SH-SY5Y (cell line): ENCODE data around the gene ITGB6.

Experiments used
- GATA2 ChIP-seq: IDR thresholded peaks from 2 replicates; pipeline ENCODE4 v1.6.1; 2011; ENCODE audit warnings: mild to moderate bottlenecking, low read depth, low read length
- GATA3 ChIP-seq: IDR thresholded peaks from 2 replicates; pipeline ENCODE4 v1.6.1; 2011; ENCODE audit warnings: low read depth, mild to moderate bottlenecking, low read length, moderate library complexity

The ITGB6 gene

DNA sequence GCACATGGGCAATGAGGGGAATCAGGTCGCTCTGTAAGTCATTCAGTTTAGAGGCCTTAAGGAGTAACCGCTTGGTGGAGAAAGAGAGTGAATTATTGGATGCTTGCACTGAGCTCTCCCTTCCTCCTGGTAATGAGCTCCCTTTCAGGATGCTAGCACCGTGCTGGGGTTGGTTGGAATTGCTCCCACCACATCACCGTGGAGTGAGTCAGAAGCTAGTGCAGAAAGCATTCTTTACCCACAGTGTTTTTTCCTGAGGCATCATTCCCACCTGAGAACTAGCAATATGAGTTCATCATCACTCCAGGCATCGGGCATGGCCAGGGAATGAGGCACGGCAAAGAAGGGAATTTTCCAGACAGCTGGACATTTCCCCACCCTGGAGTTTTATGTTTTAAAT lies 57.6 kb downstream of the ITGB6 start:
- TF ChIP-seq GATA2 (no peak), GATA3 (no peak)

- TF ChIP-seq GATA2 (no peak), GATA3 (no peak)
These were observed 58.2 kb downstream of the ITGB6 start for GRCh38 chr2:160141912-160142311.

DNA sequence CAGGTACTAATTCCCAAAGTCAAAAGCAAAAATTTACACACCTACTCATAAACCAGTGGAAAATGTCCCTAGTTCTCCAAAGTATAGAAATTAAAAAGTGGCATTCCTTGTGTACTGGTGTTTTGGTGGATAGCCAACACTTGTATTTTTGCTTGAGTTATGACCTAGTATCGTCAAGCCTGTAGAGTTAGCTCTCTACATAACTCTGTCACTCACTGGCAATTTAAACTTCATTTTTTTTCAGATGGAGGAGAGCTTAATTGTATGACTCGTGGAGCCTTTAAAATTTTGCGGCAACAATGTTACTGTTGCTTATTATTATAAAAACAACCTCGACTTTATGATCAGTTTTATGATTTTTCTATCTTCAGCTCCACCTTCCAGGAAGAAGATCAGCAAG lies 58.7 kb downstream of the ITGB6 start:
- TF ChIP-seq GATA3 (no peak), GATA2 (no peak)

GRCh38 chr2:160140471-160140870 lies 59.6 kb downstream of the ITGB6 start:
- TF ChIP-seq GATA3, result no peak
- no peak for TF ChIP-seq GATA2

GRCh38 chr2:160139991-160140390 lies 60.1 kb downstream of the ITGB6 start:
- TF ChIP-seq GATA3 (no peak), GATA2 (no peak)

DNA sequence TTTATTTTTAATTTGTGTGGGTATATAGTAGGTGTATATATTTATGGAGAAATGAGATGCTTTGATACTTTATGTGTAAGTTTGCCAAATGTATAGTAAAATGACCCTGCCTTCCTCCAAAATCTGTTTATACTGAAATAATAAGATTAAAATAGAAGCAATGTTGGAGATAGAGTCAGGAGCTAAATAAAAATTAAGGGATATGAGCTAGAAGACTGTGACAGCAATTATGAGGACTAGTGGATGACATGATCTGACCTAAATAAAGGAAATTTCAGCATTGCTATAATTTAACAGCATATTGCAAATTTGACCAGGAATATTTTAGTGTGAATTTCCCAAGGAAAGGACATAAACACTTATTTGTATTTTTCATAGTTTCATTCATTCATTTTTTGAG lies 60.7 kb downstream of the ITGB6 start:
- TF ChIP-seq GATA3 (no peak), GATA2 (no peak)

GRCh38 chr2:160138406-160138805 lies 61.7 kb downstream of the ITGB6 start:
- TF ChIP-seq GATA3 (no peak), GATA2 (no peak)

DNA sequence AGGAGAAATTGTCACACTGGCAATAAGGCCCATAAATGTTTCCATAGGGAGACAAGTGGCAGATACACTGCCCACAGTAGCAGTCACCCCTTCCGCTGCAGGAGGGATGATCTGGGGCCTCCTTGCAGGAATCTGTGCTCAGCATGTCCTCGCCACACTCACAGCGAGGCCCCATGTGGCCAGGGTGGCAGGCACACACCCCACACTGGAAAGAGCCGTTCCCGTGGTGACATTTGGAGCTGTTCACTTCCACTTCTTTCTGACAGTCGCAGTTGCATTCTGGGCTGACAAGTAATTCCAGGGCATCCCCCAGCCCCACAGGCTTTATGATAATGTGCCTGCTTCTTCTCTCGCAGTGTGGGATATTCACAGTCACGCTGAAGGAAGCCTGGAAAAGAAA lies 62.6 kb downstream of the ITGB6 start:
- TF ChIP-seq GATA2, result no peak
- TF ChIP-seq GATA3, result no peak

- TF ChIP-seq GATA2 (no peak), GATA3 (no peak)
These were observed 67.3 kb downstream of the ITGB6 start for GRCh38 chr2:160132761-160133160.

DNA sequence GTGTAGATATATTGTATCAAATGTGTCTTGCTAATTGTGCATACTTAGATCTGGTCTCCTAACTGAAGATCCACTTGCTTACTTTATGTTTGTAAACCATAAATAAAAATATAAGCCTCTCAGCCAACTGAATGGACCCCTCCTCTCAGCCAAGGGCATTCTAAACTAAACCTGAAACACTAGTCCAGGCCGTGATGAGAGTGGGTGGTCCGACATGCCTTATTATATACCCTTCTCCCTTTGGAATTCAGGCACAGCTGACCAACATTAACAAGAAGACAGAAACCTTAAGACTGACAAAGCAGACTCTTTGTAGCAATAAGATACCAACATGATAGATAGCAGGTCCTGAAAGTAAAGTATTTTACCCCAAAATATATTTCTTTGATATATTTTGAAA lies 73.3 kb downstream of the ITGB6 start:
- no peak for TF ChIP-seq GATA3
- no peak for TF ChIP-seq GATA2

GRCh38 chr2:160126315-160126714 lies 73.8 kb downstream of the ITGB6 start:
- TF ChIP-seq GATA2 (no peak), GATA3 (no peak)

GRCh38 chr2:160125828-160126227 lies 74.2 kb downstream of the ITGB6 start:
- TF ChIP-seq GATA3 (peak; percentile 92), GATA2 (peak; percentile 98)

- TF ChIP-seq GATA3 (no peak), GATA2 (no peak)
These were observed 74.7 kb downstream of the ITGB6 start for GRCh38 chr2:160125366-160125765.

DNA sequence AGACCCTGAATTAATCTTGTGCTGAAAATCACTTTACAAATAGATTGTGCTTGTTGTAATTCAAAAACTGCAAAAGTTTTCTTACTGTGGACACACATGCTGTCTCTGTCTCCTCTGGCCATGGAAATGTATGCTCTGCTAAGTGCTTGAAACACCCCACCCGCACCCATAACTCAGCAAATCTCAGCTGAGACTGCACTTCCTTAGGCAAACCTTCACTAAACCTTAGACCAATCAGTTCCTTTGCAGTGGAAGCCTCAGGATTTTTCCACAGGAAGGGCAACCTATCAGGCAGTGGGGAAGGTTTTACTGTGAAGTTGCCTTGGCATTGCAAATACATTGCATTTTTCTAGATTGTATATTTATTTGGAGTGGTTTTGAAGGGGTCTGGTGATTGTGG lies 75.5 kb downstream of the ITGB6 start:
- no peak for TF ChIP-seq GATA2

DNA sequence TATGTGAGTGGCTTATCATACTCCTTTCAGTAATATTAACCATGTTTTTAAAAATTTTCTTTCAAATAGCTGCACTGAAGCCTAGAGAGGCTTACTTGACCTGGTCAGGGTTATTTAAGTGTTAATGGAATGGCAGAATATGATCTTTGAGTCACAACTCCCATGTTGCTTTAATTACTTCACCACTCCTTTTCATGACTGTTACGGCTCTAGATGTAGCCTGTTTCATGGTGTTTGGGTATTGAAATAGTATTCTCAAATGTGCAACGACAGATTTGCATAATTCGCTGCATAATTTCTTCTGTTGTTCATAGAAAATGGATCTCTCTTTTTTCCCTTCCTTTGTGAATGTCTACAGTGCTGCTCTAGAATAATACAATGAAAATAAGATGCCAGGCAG lies 86.1 kb downstream of the ITGB6 start:
- no peak for TF ChIP-seq GATA2
- TF ChIP-seq GATA3, result no peak
